HepG2 (cell line): ENCODE results near the gene SVOPL. TPM values are rescaled to one million over a fixed set of nuclear protein-coding genes. Genes with fewer than 3 reads are reported as not detected.

Source experiments
- ATAC-seq: fragments of 200-7000 bp; cut with Tn5 transposase; 3 replicates; pipeline ENCODE4 v1.9.1; 2020; ENCODE audit warnings: mild to moderate bottlenecking, moderate library complexity
- Bru-seq: library from RNA; stranded (reverse); fragments of 400-500 nt; gene quantifications from one replicate; lab custom pipeline; 2021; lab: Mats Ljungman, UMichigan
- BruChase-seq, 2 experiments: library from RNA; stranded (reverse); fragments of 400-500 nt; gene quantifications; one replicate each; lab custom pipeline; 2021; lab: Mats Ljungman, UMichigan
- BruUV-seq: library from RNA; stranded (reverse); fragments of 400-500 nt; replicated peaks from 2 replicates; lab custom pipeline; 2021; lab: Mats Ljungman, UMichigan
- CTCF ChIA-PET: fragments of 300-600 bp; formaldehyde crosslinking; extraction: SDS; loops from one replicate; lab custom pipeline; 2021; ENCODE audit warnings: low total read pairs, inconsistent platforms, low intra/inter-chr PET ratio; lab: Yijun Ruan, JAX
- POLR2A ChIA-PET: fragments of 350-600 bp; sonication (Branson Sonifier 250); formaldehyde crosslinking; loops from one replicate; lab custom pipeline; 2020; ENCODE audit warnings: antibody characterized with exemption, inconsistent platforms; lab: Yijun Ruan, JAX
- DNase-seq: peaks from one replicate; pipeline ENCODE4 v3.0.0-alpha.2; 2015; ENCODE audit warnings: low spot score
- FAIRE-seq: peaks from 3 replicates; lab custom pipeline; 2011; peaks lifted over from hg19 to GRCh38; lab: Jason Lieb, UNC
- H2AFZ ChIP-seq: one replicate; pipeline ENCODE4 v1.6.1; 2011; ENCODE audit warnings: low read length, inconsistent platforms
- H3K27ac ChIP-seq: fragments of 300-600 bp; 3 replicates; pipeline ENCODE4 v1.8.0; 2011; ENCODE audit warnings: mixed run types, mild to moderate bottlenecking, mixed read lengths, low read length, inconsistent platforms; ENCODE audit not compliant: insufficient read depth; ENCODE audit errors: extremely low read length
- H3K27me3 ChIP-seq, 2 experiments: fragments of 200-600 bp in 1 of 2; 2 replicates in 1 of 2; 3 replicates in 1 of 2; pipeline versions ENCODE4 v1.6.0 to v1.8.0; 2011; ENCODE audit warnings: low read length in 2 of 2, mild to moderate bottlenecking in 2 of 2, moderate library complexity in 2 of 2, inconsistent platforms in 1 of 2; ENCODE audit not compliant: insufficient read depth in 2 of 2, control insufficient read depth in 1 of 2
- H3K36me3 ChIP-seq, 2 experiments: fragments of 200-600 bp in 1 of 2; replicated peaks in 1 of 2; 2 replicates in 1 of 2; 3 replicates in 1 of 2; pipeline versions ENCODE4 v1.5.1 to v1.8.0; 2011; ENCODE audit warnings: low read length in 2 of 2, inconsistent platforms in 1 of 2; ENCODE audit not compliant: insufficient read depth in 2 of 2, control insufficient read depth in 1 of 2
- H3K4me1 ChIP-seq: 2 replicates; pipeline ENCODE4 v1.5.1; 2012; ENCODE audit warnings: low read length, inconsistent platforms; ENCODE audit not compliant: insufficient read depth
- H3K4me2 ChIP-seq: 2 replicates; pipeline ENCODE4 v1.6.0; 2011; ENCODE audit warnings: low read depth, low read length, inconsistent platforms
- H3K4me3 ChIP-seq, 3 experiments: fragments of 200-600 bp in 1 of 3; sonication (generic), shearing (Covaris generic) in 1 of 3; replicated peaks in 1 of 3; 2 replicates each; pipeline ENCODE4 v1.5.1; 2011 to 2016; ENCODE audit warnings: low read length in 3 of 3, inconsistent platforms in 2 of 3, low read depth in 2 of 3, mild to moderate bottlenecking in 2 of 3, control low read depth in 1 of 3, mixed read lengths in 1 of 3; ENCODE audit not compliant: insufficient read depth in 1 of 3
- H3K79me2 ChIP-seq: one replicate; pipeline ENCODE4 v1.6.1; 2011; ENCODE audit warnings: low read length, inconsistent platforms; ENCODE audit not compliant: insufficient read depth
- H3K9ac ChIP-seq: 2 replicates; pipeline ENCODE4 v1.6.0; 2011; ENCODE audit warnings: mild to moderate bottlenecking, low read depth, low read length, inconsistent platforms; ENCODE audit not compliant: insufficient read depth
- H3K9me3 ChIP-seq: 2 replicates; pipeline ENCODE4 v1.5.1; 2012; ENCODE audit warnings: mild to moderate bottlenecking, low read length
- H4K20me1 ChIP-seq: 2 replicates; pipeline ENCODE4 v1.6.0; 2011; ENCODE audit warnings: inconsistent platforms, mild to moderate bottlenecking, low read length, moderate library complexity; ENCODE audit not compliant: insufficient read depth
- CENPX ChIP-seq: sonication (generic); formaldehyde crosslinking; IDR thresholded peaks from 2 replicates; pipeline ENCODE4 v1.9.0; 2021; ENCODE audit warnings: mild to moderate bottlenecking, missing genetic modification reagents, moderate library complexity
- RXRB ChIP-seq: IDR thresholded peaks from 2 replicates; pipeline ENCODE4 v1.6.1; 2016; ENCODE audit warnings: borderline replicate concordance, missing genetic modification reagents, missing compliant biosample characterization
- ZBTB8A ChIP-seq: sonication (generic); formaldehyde crosslinking; IDR thresholded peaks from 2 replicates; pipeline ENCODE4 v1.4.0; 2020; ENCODE audit warnings: mild to moderate bottlenecking, low read depth, missing genetic modification reagents, borderline replicate concordance
- ZNF33A ChIP-seq: sonication (generic); formaldehyde crosslinking; IDR thresholded peaks from 2 replicates; pipeline ENCODE4 v1.5.1; 2020; ENCODE audit warnings: missing genetic modification reagents, mild to moderate bottlenecking, moderate library complexity, borderline replicate concordance
- ZNF709 ChIP-seq: sonication (generic); formaldehyde crosslinking; IDR thresholded peaks from 2 replicates; pipeline ENCODE4 v1.5.0; 2020; ENCODE audit warnings: mild to moderate bottlenecking, missing genetic modification reagents
- ZNF720 ChIP-seq: sonication (generic); formaldehyde crosslinking; IDR thresholded peaks from 2 replicates; pipeline ENCODE4 v1.4.0; 2020; ENCODE audit warnings: missing genetic modification reagents
- WGBS: methylation state at CpG from one replicate; pipeline ENCODE4 v1.1.6; 2017; ENCODE audit warnings: low lambda C conversion rate; 5-methylcytosine and 5-hydroxymethylcytosine counted together
- in situ Hi-C: cut with HindIII; loops from 2 replicates; pipeline ENCODE4 v1.10.0; 2017; ENCODE audit warnings: low pct_unique_long_range_greater_than_20kb; ENCODE audit not compliant: extremely low pct_ligation_motif_present
- intact Hi-C: fragments of 100-400 bp; cut with micrococcal nuclease; formaldehyde crosslinking; loops from one replicate; pipeline ENCODE4 v1.10.0; 2022; ENCODE audit not compliant: unreplicated experiment
- long read RNA-seq, 2 experiments: library from RNA in 1 of 2; library from polyadenylated mRNA in 1 of 2; stranded (forward) in 1 of 2; unstranded in 1 of 2; transcript quantifications; one replicate each; pipeline ENCODE4 v2.0.0, GENCODE V29; 2019 to 2022
- polyA minus RNA-seq, 3 experiments: library from RNA; depleted of rRNA, polyadenylated mRNA; stranded (reverse); fragments of >200 nt; gene quantifications; 2 replicates each; pipeline ENCODE4 v1.2.3, GENCODE V29; 2011; ENCODE audit warnings: low replicate concordance in 1 of 3
- polyA plus RNA-seq, 8 experiments: library from polyadenylated mRNA; depleted of rRNA in 3 of 8; stranded (reverse) in 7 of 8; unstranded in 1 of 8; fragments of >200 nt; fragmentation: Illumina TruSeq in 4 of 8; extraction: Trizol in 4 of 8; gene quantifications; 2 replicates each; pipeline versions ENCODE4 v1.2.1 to v1.2.3, GENCODE V29; 2011 to 2016; ENCODE audit warnings: low read depth in 4 of 8, missing spikeins in 1 of 8, mixed read lengths in 1 of 8; ENCODE audit not compliant: insufficient read depth in 1 of 8
- total RNA-seq, 5 experiments: library from RNA; depleted of rRNA; stranded (reverse); fragments of >200 nt; fragmentation: Illumina TruSeq; extraction: Trizol; gene quantifications; 2 replicates each; pipeline ENCODE4 v1.2.3, GENCODE V29; 2016; ENCODE audit warnings: low read depth in 1 of 5

SVOPL gene, protein sequence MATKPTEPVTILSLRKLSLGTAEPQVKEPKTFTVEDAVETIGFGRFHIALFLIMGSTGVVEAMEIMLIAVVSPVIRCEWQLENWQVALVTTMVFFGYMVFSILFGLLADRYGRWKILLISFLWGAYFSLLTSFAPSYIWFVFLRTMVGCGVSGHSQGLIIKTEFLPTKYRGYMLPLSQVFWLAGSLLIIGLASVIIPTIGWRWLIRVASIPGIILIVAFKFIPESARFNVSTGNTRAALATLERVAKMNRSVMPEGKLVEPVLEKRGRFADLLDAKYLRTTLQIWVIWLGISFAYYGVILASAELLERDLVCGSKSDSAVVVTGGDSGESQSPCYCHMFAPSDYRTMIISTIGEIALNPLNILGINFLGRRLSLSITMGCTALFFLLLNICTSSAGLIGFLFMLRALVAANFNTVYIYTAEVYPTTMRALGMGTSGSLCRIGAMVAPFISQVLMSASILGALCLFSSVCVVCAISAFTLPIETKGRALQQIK
- not detected in 2 replicates for total RNA-seq (2016; rRNA removed; fragmentation: Illumina TruSeq; extraction: Trizol)
- not detected in 2 replicates for total RNA-seq (2016; cell fraction: cytosol; rRNA removed; fragmentation: Illumina TruSeq; extraction: Trizol; ENCODE audit: low read depth)
- total RNA-seq (2016; cell fraction: insoluble cytoplasmic fraction; rRNA removed; fragmentation: Illumina TruSeq; extraction: Trizol), result not detected in 2 replicates
- not detected in 2 replicates for total RNA-seq (2016; cell fraction: membrane; rRNA removed; fragmentation: Illumina TruSeq; extraction: Trizol)
- total RNA-seq (2016; cell fraction: nucleus; rRNA removed; fragmentation: Illumina TruSeq; extraction: Trizol), result not detected in 2 replicates
- not detected in 2 replicates for polyA plus RNA-seq (2011; rRNA removed)
- polyA plus RNA-seq (2011; cell fraction: cytosol; rRNA removed), result 0.04 TPM in 1 of 2 replicates, not detected in the other
- not detected in 2 replicates for polyA plus RNA-seq (2011; cell fraction: nucleus; rRNA removed)
- polyA plus RNA-seq (2012), result not detected in 2 replicates
- not detected in 2 replicates for polyA plus RNA-seq (2016; cell fraction: cytosol; fragmentation: Illumina TruSeq; extraction: Trizol; ENCODE audit: low read depth)
- polyA plus RNA-seq (2016; cell fraction: insoluble cytoplasmic fraction; fragmentation: Illumina TruSeq; extraction: Trizol; ENCODE audit: low read depth), result not detected in 2 replicates
- polyA plus RNA-seq (2016; cell fraction: membrane; fragmentation: Illumina TruSeq; extraction: Trizol; ENCODE audit: low read depth), result not detected in 2 replicates
- polyA plus RNA-seq (2016; cell fraction: nucleus; fragmentation: Illumina TruSeq; extraction: Trizol; ENCODE audit: insufficient read depth, low read depth), result not detected in 2 replicates
- 23.0 TPM in 1 of 2 replicates, not detected in the other for polyA minus RNA-seq (2011; rRNA and poly(A)+ RNA removed; ENCODE audit: low replicate concordance)
- 1.2 TPM in 1 of 2 replicates, not detected in the other for polyA minus RNA-seq (2011; cell fraction: cytosol; rRNA and poly(A)+ RNA removed)
- polyA minus RNA-seq (2011; cell fraction: nucleus; rRNA and poly(A)+ RNA removed), result 0.52 TPM in 1 of 2 replicates, not detected in the other
- Bru-seq, nascent RNA, result percentile 8 among the genes with signal in this experiment
- percentile 2 among the genes with signal in this experiment for BruChase-seq, experiment 1, labeled RNA remaining after a 6-hour chase
- percentile 1 among the genes with signal in this experiment for BruChase-seq, experiment 2, labeled RNA remaining after a 2-hour chase
- long read RNA-seq, experiment 1, result 0 reads
- long read RNA-seq, experiment 2, result 0 reads

DNA sequence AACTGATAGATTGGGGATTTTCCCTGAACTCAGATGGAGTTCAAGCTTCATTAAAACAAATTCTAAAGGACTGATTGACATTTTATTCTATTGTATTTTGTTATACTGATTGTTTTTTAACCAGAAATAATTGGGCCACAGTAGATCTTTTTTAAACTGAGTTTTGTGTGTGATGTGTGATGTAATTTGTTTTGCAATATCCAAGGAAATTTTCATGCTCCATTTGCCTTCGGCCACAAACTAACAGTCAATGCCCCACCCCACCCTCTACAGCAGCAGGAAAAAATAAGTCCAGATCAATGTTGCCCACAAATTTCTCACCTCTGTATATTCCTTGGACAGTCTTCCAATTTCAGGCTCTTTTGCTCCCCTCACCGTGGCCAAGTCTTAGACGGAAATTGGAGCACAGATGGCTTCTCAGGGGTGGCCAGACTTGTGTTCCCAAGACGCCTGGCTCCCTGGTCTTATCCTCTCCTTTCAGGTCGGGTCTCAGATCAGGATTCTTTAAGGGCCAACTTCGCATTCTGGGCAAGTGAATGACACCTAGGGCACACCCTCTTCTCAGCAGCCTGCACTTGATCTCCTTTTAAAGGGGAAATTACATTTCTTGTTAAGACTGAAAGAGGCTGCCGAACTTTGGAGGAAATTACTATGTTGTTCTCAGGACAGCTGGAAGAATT, at the start of gene SVOPL:
Gene SVOPL (minus strand): TSS at position 506 of the 680 bp plus-strand sequence. CDS start 22,317 bp downstream, outside the sequence.
- 5% methylated on average over 7 of the region's 7 CpGs for WGBS
- no peak within 1 kb of the TSS for H3K27ac ChIP-seq
- H3K36me3 ChIP-seq, result no peaks in the 10 kb centered on the region
- ChIA-PET CTCF (no interaction called here), POLR2A (no interaction called here)
- DNase-seq (no peak), FAIRE-seq (no peak), ATAC-seq (no peak)
- no peaks in the 10 kb centered on the region for H3K4me1 ChIP-seq
- in situ Hi-C loops (no loop called here), intact Hi-C loops (no loop called here)
- no peaks in the 10 kb centered on the region for H4K20me1 ChIP-seq
- no peaks in the 10 kb centered on the region for H3K79me2 ChIP-seq
- H3K4me2 ChIP-seq, result no peak within 1 kb of the TSS
- no peak within 1 kb of the TSS for H3K9ac ChIP-seq
- no peak within 1 kb of the TSS for H2AFZ ChIP-seq
- H3K9me3 ChIP-seq, result no peaks in the 10 kb centered on the region
- H3K4me3 ChIP-seq, result no peak within 1 kb of the TSS
- peaks cover 3 to 20% of the 10 kb centered on the region in 2 experiments; a peak in 4 of 5 replicates for H3K27me3 ChIP-seq
- TF ChIP-seq RXRB (CRISPR knock-in tag) (no peak), CENPX (CRISPR knock-in tag) (no peak), ZNF33A (no peak), ZNF709 (no peak), ZNF720 (CRISPR knock-in tag) (no peak), ZBTB8A (CRISPR knock-in tag) (no peak)
- BruUV-seq, result no TSS peak
